ENCODE data around the gene SLC16A11.

DNA sequence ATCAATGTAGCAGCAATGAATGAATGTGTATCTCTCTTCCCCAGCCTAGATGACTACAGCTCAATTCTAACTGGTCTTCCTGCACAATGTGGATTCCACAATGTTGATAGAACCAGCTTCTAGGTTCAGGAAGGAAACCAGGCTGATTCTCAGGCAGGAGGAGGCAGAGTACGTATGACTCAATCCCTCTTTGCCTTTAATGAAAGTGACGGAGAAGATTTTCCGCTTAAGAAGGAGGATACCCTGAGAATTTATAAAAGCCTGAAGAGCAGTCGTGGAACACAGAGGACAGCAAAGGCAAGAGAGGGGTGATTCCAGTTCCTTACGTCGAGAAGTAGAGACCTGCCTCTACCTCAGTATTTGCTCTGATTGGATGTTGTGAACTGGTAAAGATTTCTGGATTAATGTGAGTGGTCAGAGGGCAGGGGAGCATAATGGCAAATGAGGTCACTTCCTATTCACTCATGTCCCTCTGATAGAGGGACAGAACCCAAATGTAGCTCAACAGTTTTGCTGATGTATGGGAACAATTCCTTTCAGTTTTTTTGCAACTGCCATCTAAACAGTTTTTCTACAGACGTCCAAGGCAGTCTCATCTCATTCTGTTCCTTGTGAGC lies 15.0 kb upstream of the SLC16A11 start:
- TF ChIP-seq CTCF (conservative IDR thresholded peaks at IDR 0.05; ENCODE audit: low read length) (no peak), EZH2phosphoT487 (IDR thresholded peaks at IDR 0.05; ENCODE audit: borderline replicate concordance) (no peak)

Measured in Loucy (cell line).